LHCN-M2 (cell line): ENCODE measurements around the gene AGER. TPM values are rescaled to one million over a fixed set of nuclear protein-coding genes. Genes with fewer than 3 reads are reported as not detected.
A peak's percentile ranks its signal among the peaks of the same experiment; 100 is the strongest.

Source experiments
- DNase-seq: peaks from one replicate; pipeline ENCODE4 v3.0.0-alpha.2; 2012; ENCODE audit warnings: low read depth
- total RNA-seq: library from RNA; depleted of rRNA; stranded (reverse); fragments of >200 nt; gene quantifications from 2 replicates; pipeline ENCODE4 v1.2.3, GENCODE V29; 2014

AGER gene
- total RNA-seq, 1 experiment from 2014 or later = 0.80 TPM

DNA sequence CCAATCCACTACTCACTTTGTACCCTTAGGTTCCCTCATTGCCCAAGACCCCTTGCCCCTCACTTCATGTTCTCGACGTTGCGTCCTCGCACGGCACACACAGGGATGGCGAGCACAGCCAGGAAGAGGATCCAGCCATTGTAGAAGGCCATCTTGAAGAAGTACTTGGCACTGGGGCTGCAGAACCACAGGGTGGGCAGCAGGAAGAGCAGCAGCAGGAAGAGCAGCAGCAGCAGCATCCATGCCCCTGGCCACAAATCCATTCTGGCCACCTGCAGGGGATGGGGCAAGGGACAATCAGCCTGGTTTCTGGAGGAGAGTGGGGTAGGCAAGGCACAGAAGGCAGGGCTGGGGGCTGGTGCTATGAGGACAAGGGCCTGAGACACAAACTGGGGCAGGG lies 12.8 kb downstream of the AGER start:
- no peak for DNase-seq

DNA sequence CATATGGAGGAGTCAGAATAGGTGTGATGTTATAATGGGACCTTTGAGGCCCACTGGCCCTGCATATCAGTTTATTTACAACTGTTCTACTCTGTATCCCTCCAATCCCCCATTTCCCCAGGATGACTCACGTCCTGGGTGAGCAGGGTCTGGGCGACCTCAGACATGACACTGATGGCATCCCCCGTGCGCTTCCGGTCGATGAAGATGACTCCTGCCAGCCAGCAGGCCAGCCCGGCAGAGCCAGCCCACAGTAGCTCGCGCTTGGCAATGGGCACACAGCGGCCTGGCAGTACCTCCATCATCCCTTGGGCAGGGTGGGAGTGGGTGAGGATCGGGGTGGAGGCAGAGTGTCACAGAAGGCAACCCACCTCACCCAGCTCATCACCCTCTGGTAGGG lies 13.8 kb downstream of the AGER start:
- DNase-seq = no peak

DNA sequence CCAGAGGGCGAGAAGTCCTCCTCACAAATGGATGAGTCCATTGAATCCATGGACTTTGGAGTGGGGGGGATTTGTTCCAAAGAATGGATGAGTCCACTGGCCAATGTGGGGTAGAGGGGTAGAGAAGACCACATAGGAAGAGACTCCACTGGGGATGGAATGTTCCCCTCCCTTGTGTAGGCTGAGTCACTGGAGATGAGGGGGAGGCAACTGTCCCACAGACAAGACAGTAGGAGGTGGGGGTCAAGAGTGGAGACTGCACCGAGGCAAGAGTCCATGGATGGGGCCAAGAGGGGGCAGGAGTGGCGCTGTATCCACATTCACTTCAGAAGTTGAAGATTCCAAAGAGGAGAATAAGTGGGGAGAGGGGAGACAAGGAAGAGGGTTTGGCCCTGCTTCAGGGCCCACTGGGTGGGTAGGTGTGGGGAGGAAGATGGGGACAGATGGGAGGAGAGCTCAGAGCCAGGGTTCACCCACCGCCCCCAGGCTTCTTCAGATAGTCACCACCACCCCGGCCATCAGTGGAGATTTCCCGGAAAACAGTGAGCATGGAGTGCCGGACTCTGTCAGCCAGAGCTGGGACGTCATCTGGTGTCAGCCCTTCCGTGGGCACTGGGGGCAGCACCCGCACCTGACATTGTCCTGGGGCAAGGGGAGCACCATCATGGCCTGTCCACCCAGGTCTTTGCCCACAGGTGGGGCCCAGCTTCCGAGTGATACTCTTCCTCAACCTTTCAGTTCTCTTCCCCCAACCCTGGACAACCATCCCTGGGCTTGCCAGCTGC lies 15.1 kb downstream of the AGER start:
- DNase-seq = peak; percentile 18

DNA sequence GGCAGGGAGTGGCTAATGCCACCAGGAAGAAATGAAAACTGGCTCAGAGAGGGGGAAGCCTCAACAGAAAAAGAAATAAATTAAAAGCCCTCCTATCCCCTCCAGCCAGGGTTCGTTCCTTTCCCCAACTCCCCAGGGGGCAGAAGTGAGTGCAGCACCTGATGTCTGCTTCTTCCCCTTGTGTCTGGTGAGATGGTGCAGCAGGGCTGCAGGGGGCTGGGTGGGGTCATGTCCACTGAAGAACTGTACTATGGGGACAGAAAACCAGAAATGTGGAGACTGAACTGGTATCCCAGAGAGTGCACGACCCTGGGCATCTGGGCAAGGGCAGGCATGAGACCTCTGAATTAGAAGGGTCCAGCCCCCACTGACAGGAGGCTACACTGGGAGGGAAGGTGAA lies 15.7 kb downstream of the AGER start:
- DNase-seq = no peak

DNA sequence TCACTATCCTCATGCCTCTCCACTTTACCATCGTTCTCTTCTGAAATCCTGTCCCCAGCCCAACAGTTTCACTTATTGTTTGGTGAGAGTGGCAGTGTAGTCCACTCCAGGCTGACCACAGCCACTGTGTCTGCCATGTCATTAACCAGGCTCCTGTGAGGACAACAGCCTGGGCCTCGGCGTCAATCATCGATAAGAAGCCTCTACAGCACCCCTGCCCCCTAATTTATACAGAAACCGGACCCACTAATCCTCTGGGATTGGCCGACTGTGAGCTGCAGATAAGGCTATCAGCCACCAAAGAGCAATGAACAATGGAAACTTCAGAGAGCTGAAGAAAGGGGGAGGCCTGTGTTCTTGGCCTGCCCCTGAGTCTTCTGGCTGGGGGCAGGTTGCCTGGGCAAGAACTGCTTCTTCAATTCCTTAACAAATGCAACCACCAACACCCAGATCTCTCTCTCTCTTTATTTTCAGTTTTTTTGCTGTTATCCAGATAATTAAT lies 16.2 kb downstream of the AGER start:
- DNase-seq = no peak

DNA sequence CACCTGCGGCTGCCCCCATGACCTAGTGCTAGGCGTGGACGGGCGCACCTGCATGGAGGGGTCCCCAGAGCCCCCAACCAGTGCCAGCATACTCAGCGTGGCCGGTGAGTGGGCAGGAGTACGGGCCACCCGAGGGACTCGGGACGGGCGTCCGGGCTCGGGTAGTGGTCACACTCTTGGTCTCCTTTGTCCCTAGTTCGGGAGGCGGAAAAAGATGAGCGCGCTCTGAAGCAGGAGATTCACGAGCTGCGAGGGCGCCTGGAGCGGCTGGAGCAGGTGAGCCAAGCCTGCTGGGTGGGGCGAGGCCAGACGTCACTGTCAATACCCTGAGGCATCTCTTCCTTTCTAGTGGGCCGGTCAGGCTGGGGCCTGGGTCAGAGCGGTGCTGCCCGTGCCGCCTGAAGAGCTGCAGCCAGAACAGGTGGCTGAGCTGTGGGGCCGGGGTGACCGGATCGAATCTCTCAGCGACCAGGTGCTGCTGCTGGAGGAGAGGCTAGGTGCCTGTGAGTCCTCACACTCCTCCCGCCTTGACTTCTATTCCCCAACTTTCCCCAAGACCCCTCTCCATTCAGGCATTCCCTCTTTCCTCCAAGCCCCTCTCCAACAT lies 16.8 kb downstream of the AGER start:
- no peak for DNase-seq

DNA sequence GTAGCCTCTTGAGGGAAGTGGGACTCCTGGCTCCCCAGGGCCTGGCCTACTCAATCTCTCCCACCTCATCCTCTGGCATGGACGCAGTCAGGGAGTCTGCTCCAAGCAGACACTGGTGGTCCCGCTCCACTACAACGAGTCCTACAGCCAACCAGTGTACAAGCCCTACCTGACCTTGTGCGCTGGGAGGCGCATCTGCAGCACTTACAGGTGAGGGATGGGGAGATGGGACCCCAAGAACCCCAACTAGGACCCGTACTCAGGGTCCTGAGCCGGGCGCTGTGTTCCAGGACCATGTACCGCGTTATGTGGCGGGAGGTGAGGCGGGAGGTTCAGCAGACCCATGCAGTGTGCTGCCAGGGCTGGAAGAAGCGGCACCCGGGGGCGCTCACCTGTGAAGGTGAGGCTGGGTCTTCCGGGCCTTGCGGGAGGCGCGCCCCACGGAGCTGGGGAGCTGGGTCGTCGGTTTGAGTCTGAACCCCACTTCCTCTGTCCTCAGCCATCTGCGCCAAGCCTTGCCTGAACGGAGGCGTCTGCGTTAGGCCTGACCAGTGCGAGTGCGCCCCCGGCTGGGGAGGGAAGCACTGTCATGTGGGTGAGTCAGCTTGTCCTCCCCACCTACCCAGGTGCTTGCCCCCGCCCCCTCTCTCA lies 17.5 kb downstream of the AGER start:
- DNase-seq = no peak

DNA sequence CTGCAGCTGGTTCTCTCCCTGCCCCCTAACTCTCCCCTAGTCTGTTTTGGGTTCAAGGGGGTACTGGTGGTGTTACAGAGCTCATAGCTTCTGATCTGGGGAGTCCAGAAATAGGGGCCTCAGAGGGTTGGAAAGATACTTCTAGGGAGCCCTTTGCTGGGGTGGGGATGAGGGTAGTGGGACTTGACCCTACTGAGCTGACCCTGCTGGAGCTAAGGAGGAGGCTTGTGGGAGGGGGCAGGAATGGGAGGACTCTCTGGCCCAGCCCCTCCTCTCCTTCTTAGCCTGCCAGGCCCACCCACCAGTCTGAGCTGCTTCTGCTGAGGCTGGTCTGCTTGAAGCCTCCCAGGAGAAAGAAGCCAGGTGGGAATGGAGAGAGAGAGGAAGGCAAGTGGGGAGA lies 19.8 kb downstream of the AGER start, which contains the start of gene EGFL8:
Gene EGFL8 (plus strand): TSS at position 301 of the 400 bp plus-strand sequence. CDS start 1,571 bp downstream, outside the sequence.
- no peak for DNase-seq

DNA sequence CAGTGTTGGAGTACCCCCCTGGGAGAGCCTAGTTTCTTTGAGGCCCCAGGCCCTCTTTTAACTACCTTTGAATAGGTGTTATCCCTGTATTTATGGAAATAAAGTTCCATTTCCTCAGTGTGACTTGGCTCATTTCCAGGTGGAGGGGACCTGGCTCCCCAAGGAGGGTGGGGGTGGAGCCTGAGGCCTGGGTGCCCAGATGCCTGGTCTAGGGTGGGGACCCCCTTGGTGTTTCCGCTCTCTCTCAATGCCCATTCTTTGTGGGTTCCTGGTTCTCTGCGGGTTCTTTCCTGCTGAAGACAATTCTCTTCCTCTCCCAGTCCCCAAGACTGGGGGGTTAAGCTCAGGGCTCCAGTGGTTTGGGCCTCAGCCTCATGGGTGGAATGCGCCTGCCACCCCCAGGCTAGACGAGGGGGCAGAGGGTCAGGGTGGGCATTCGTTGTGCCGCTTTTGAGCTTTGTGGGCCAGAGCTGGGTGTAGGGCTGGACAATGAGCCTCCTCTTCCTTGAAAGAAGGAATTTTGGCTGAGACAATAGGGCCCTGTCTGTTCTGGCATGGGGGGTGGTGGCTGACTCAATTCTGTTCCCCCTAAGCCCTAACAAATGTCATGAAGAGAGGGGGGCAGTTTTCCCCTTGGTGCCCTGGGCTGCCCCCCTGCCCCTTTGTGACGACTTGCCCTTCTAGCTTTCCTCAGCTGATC lies 20.3 kb downstream of the AGER start:
- no peak for DNase-seq

DNA sequence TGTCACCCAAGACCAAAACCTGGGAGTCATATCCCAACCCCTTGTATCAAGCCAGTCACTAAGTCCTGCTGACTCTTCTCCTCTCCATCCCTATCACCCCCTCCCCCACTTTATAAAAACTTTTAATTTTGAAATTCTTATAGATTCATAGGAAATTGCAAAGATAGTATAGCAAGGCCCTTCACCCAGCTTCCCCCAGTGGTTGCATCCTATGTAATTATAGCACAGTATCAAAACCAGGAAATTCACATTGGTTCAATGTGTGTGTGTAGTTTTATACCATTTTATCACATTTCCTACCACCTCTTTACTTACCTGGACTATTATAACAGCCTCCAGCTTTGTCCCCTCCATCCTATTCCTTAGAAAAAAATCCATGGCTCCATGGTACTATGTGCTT lies 26.0 kb downstream of the AGER start:
- DNase-seq = no peak

DNA sequence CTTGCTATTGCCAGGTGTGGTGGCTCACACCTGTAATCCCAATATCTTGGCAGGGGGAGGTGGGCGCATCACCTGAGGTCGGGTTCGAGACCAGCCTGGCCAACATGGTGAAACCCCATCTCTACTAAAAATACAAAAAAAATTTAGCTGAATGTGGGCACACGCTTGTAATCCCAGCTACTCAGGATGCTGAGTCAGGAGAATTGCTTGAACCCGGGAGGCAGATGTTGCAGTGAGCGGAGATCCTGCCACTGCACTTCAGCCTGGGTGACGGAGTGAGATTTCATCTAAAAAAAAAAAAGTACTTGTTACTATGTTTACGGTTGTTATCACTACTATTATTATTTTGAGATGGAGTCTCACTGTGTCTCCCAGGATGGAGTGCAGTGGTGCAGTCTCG lies 27.2 kb downstream of the AGER start:
- DNase-seq = no peak

DNA sequence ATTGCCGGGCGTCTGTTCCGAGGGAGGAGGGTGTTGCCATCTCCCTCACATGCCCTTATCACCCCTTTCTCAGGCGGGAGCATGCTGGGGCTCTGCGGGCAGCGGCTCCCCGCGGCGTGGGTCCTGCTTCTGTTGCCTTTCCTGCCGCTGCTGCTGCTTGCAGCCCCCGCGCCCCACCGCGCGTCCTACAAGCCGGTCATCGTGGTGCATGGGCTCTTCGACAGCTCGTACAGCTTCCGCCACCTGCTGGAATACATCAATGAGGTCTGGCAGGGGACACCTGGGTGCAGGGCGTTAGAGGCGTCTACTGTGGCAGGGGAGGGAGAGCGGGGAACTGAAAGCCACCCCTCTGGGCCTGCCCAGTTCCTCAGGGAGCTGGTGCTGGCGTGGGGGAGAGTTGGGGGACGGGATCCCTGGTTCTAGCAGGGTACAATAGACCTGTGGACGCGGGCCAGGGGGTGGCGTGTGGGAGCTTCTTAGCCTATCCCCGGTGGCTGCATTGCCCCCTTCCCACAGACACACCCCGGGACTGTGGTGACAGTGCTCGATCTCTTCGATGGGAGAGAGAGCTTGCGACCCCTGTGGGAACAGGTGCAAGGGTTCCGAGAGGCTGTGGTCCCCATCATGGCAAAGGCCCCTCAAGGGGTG lies 29.4 kb downstream of the AGER start:
- DNase-seq = peak; percentile 67

DNA sequence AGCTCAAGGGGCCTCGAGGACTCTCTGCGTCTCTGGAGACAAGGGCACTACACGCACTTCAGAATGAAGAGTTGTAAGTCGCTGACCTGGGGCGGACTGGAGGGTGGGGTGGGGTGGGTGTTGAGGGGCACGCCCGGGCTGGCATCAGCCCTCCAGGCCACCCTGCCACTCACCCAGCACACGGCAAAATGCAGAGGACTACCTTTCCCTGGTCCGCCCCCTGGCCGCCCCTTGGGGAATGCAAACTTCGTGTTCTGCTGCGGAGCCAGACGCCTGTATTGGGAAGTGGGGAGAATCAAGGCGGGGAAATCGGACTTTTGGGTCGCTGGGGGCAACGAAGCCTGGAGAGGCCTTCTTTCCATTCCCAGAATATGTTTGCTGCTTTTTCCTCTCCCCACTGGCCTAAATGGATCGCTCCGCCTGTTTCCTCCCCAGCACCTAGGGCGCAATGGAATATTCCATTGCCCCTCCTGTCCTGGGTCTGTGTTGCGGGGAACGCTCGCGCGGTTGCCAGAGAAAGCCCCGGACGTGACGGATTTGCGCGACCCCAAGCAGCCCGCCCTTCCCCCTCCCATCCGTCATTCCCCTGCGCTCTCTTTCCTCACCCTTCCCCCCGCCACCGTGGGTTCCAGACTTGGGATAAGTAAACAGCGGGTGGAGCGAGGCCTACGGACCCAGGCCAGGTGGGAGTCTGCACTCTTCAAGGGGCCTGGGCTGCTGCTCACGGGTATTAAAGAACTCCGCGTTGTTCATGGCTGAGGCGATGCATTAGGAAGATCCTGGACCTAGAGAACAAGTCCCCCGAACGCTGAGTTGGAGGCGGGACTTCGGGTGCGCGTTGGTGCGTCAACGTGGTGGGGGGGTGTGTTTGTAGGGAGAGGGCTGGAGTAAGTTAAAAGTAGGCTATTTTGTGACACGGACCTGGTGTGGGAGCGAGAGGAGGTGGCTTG lies 30.2 kb downstream of the AGER start, which contains the start of gene PPT2:
Gene PPT2 (plus strand): TSS at position 578 of the 950 bp plus-strand sequence. CDS start 454 bp downstream, outside the sequence.
- peak; percentile 89 for DNase-seq

DNA sequence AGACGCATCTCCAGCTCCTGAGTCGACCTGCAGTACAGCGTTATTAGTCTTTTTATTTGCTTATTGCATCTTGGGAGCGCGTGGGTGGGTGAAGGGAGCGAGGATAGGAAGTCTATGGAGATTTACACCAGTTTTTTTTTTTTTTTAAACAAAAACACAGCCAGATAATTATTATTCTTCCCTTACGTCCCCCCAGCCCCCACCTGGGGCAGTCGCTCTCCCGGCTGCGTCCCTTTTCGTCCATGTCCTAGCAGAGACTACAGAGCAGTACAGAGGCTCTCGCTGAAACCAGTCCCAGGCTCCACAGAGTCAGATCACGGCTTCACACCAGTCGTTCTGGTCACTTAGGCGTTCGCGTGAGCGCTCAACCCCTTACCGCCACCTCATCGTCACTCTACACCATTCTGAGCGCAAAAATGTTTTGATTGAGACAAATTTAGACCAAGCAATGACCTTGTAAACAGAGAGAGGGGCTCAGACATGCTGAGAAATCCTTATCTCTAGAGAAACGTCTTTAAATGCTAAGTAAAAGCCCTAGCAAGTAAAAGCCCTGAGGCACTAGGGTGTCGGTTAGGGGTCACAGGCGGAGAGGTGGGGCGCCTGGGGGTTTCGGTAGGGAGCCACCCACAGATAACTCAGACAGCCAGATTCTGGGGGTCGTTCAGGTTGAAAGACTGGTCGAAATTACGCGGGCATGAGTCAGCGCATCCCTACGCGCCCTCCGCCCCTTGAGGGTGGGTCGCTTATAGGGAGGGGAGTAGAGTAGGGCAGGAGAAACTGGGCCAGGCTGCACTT lies 31.1 kb downstream of the AGER start:
- no peak for DNase-seq

DNA sequence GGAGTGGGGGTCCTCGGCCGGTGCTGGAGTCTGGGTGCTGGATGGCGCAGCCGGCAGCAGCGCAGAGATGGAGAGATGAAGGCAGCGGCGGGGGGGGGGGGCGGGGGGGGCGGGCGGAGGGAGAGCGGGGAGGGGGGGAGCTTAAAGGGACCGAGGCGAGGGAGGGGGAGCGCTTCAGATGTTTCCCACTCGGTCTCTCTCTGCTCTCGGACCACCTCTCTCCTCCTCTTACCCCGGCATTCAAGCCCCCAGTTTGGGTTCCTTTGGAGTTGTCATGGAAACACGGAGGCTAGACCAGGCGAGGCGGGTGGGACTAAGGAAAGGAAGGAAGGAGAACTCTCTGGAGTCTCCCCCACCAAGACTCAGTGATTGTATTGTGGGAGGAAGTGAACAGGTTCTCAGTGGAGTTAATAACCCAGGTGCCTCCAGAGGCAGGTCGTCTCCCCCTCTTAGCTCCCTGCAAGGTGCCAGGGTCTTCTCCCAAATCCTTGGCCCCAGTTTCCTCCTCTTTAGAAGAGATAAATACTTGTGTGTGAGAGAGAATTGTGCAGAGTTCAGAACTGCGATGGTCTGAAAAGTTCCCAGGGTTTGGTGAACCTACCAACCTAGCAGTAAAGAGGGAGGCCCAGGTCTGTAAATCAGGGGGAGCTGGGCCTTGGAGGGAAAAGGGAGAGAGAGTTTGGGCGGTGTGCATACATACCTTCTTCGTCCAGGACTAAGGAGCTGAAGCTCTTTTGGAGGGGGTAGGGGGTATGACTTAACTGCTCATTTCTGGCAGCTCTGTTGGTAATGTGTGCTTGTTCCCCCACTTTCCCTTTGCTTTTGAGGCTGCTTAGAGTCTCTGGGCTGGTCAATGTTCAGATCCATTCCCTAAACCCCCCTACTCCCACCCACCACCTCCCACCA lies 31.9 kb downstream of the AGER start, which contains the start of gene PRRT1:
Gene PRRT1 (minus strand): TSS at position 77 of the 906 bp plus-strand sequence. CDS start 112 bp downstream, outside the sequence.
- DNase-seq = no peak

DNA sequence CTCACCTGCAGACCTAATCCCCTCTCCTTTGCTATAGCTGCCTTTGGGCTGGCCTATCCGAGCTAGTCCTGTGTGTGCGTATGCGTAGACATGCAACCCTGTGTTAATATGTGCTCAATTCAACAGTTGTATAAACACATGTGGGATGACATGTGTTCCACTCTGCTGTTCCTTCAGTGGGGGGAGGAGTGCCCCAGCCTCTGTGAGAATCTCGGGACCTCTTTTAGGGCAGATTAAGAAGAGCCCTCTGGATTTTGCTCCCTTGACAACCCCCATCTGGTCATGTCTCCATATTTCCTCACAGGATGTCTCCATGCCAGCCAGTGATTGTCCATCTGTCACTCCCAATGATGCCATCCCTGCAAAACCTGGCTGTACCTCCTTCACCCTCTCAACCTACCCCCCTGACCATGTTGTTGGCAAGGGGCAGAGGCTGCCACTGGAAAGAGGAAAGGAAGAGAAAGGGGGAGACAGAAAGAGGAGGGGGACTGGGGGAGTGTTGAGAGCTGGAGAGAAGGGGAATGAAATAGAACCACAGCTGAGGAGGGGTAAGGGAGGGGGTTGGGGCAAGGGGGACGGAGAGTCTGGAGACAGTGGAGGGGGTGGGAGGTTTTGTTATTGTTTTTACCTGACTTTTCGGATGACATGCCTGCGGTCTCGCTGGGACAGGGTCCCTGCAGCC lies 32.7 kb downstream of the AGER start:
- no peak for DNase-seq
